Epidermal melanocyte (primary cell): Measurements from ENCODE around the gene MYL6.
"Not testable (repeated sequence)": the region's sequence is repeated elsewhere in the genome, so short reads cannot be mapped to it uniquely, and the experiment has no call there.

ENCODE experiments used
- DNase-seq: peaks from one replicate; pipeline ENCODE4 v3.0.0; 2011; ENCODE audit warnings: low spot score; ENCODE audit not compliant: insufficient read length

Gene MYL6

GRCh38 chr12:56158029-56158925 lies at the start of gene MYL6:
Gene MYL6, plus strand, starts transcription at chr12:56158359. Its CDS starts 43 bp downstream, at chr12:56158402.
- peak; percentile 98 for DNase-seq

- no peak for DNase-seq
Observed at GRCh38 chr12:56110571-56110970, 47.6 kb upstream of the MYL6 start.

GRCh38 chr12:56114084-56114483 lies 44.1 kb upstream of the MYL6 start:
- DNase-seq: no peak

GRCh38 chr12:56115329-56115728 lies 42.8 kb upstream of the MYL6 start:
- no peak for DNase-seq

- DNase-seq: peak; percentile 52
Observed at GRCh38 chr12:56116267-56117081, 41.7 kb upstream of the MYL6 start, which contains the start of gene RPL41. Gene RPL41, plus strand, starts transcription at chr12:56116633.

- not testable (repeated sequence) for DNase-seq
Observed at GRCh38 chr12:56117082-56117706, 41.0 kb upstream of the MYL6 start.

- DNase-seq: peak; percentile 75
Observed at GRCh38 chr12:56117778-56118687, 40.1 kb upstream of the MYL6 start, which contains the start of gene ZC3H10. Gene ZC3H10, plus strand, starts transcription at chr12:56118266. Its CDS starts 2,297 bp downstream, at chr12:56120563.

- DNase-seq: no peak
Observed at GRCh38 chr12:56118688-56119357, 39.3 kb upstream of the MYL6 start.

- peak; percentile 95 for DNase-seq
Observed at GRCh38 chr12:56119361-56119796, 38.8 kb upstream of the MYL6 start.

- no peak for DNase-seq
Observed at GRCh38 chr12:56120158-56120846, 37.9 kb upstream of the MYL6 start.

GRCh38 chr12:56121204-56121870 lies 36.8 kb upstream of the MYL6 start:
- DNase-seq: no peak

GRCh38 chr12:56122637-56123036 lies 35.5 kb upstream of the MYL6 start:
- DNase-seq: no peak

- DNase-seq: no peak
Observed at GRCh38 chr12:56124133-56124532, 34.0 kb upstream of the MYL6 start.

- DNase-seq: no peak
Observed at GRCh38 chr12:56126732-56127239, 31.4 kb upstream of the MYL6 start.

GRCh38 chr12:56127485-56127887 lies 30.7 kb upstream of the MYL6 start:
- no peak for DNase-seq

- DNase-seq: peak; percentile 96
Observed at GRCh38 chr12:56127888-56128669, 30.1 kb upstream of the MYL6 start, which contains the start of gene ESYT1. Gene ESYT1, plus strand, starts transcription at chr12:56128267. Its CDS starts 53 bp downstream, at chr12:56128320.

- DNase-seq: no peak
Observed at GRCh38 chr12:56128670-56129205, 29.4 kb upstream of the MYL6 start.
